ENCODE measurements around the gene ACACB.

GRCh38 chr12:109301643-109302168 lies 185.3 kb downstream of the ACACB start:
- TF ChIP-seq CTCF (conservative IDR thresholded peaks at IDR 0.05 in 1 of 2, IDR thresholded peaks at IDR 0.05 in 1 of 2; ENCODE audit: extremely low read depth in 1 of 2, insufficient read depth in 1 of 2, low read depth in 1 of 2, low read length in 2 of 2) (no peak), EZH2 (IDR thresholded peaks at IDR 0.05; ENCODE audit: borderline replicate concordance, low read length) (no peak)
